Muscle of arm (tissue), 12 donors: ENCODE results near the gene JAZF1. TPM values are rescaled to one million over a fixed set of nuclear protein-coding genes. Genes with fewer than 3 reads are reported as not detected.

Experiments
- DNase-seq: peaks from one replicate; pipeline ENCODE4 v3.0.0-alpha.2; 2013
- polyA plus RNA-seq, 12 donors: library from polyadenylated mRNA; unstranded; fragments of 120-200 nt; gene quantifications; one replicate each; pipeline ENCODE4 v1.2.1, GENCODE V29; 2013; ENCODE audit not compliant: insufficient read length in 12 of 12

Gene JAZF1
- polyA plus RNA-seq, 12 donors = 21.4 to 36.4 (median 32.8) TPM; not detected in 1

GRCh38 chr7:28195910-28196620 is 15.5 kb upstream of the JAZF1 start:
- no peak for DNase-seq

DNA sequence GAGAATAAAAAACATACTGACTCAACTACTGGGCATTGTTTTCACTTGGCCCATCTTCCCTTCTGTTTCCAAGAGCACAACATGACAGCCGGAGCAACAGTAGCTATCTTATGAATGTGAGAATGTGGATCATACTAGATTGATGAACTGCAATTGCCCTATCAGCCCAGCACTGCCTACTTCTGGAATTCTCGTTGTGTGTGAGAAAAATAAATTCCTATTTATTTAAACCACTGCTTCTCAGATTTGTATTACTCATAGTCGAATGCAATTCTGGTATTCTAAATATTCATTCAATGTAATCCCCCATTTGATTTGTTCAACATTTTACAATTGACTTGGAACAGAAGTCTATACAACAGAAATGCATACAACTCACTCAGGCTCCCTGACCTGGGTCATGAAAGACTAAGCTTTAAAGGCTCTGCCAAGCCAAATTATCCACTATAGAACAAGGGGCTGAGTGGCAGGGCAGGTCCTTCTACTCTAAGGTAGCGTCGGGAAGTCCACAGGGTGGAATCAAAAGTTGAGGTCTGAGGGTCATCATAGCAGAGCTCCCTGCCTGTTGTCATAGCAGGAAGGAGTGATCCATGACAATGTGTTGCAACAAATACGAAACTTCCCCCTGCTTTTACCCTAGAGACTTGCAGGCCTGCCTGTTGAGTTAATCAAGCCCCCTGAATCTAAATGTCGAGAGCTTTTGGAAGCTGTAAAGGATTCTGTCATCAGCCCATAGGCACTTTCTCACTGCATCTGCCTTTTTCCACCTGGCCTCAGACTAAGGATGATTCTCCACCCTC is 12.4 kb upstream of the JAZF1 start:
- DNase-seq = no peak

DNA sequence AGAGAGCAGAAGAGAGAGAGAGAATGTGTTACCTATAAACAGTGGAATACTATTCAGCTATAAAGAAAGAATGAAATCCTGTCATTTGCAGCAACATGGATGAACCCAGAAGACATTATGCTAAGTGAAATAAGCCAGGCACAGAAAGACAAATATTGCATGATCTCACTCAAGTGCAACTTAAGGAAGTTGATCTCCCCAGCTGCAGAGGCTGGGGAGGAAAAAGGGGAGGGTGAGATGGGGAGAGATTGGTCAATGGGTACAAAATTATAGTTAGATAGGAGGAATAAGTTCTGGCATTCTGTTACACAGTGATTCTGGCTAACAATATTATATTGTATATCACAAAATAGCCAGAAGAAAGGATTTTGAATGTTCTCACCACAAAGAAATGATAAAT is 11.2 kb upstream of the JAZF1 start:
- no peak for DNase-seq

- no peak for DNase-seq
Observed at GRCh38 chr7:28191184-28191583, 10.6 kb upstream of the JAZF1 start.

DNA sequence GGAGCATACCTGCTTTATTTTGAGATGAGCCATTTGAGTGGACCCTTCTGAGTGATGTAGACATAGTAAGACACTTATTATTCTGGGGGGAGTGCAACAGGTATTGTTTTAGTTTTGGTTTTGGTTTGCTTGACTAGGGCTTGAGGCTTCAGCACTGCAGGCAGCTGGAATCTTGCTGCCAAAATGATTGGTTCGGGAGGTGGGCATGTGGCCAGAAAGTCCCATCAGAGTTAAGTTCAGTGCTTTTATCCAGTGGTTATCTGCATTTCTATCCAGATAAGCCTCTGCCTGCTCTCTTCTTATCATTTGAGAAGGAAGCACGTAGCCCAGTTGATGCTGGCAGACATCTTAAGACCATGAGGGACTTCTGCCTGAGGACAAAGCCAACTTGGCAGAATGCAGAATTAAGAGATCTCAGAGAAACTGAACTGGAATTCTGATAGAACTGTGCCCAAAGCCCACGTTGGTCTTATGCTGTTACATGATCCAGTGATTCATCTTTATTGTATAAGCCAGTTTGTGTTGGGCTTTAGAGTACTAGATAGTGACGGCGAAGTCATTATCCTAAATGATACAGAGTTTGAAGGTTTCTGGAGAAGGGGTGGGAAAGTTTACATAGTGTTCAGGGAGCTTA is 9.6 kb upstream of the JAZF1 start:
- DNase-seq = no peak

DNA sequence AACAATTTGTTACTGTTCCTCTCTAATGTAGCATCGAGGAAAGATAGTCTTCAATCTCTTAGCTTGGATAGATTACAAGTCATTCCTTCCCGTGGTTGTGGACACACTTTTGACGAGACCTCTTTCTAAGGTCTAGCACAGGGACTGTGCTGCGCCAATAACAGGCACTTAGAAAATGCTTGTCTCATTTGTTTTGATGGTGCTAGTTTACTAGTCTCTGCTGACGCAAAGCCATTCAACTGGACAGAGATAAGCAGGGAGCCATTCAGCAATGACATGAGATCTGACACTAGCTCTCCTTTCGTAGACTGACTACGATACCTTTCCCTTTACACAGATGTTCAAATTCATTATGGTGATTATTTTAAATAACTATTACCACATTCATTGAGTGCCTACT is 6.4 kb upstream of the JAZF1 start:
- DNase-seq = no peak

- DNase-seq = no peak
Observed at GRCh38 chr7:28183627-28184026, 3.0 kb upstream of the JAZF1 start.

- no peak for DNase-seq
Observed at GRCh38 chr7:28182071-28182471, 1.5 kb upstream of the JAZF1 start.

DNA sequence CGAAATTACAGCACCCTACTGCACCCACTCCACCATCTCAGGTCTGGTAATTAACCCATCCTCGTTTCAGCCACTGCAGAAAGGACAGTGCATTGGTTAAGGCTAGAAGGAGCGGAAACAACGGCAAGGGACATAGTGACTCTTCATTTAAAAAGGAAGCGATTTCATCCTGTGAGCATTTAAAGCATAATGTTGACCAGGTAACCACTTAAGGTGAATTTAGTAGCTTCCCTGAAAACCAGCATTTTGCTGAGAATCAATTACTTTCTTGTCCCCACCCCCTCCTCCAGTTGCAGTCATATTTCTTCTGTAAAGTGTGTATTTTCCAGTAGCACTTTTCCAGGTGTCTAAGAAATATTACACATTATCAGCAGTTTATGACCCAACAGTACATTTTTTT is 821 bp upstream of the JAZF1 start:
- no peak for DNase-seq

DNA sequence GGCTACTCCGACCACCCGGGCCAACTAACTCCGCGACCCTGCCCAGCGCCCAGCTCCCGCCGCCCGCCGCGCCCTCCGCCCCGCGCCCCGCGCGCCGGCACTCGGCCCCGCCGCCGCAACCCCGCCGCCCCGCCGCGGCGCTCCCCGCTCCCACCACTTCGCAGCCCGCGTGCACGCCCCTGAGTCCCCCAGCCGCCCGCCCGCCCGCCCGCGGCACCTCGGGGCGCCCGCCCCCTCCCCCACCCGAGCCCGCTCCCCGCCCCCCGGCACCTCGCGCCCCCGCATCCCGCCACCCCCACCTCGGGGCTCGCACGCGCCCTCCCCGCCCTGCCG is 598 bp downstream of the JAZF1 start:
- DNase-seq = no peak

DNA sequence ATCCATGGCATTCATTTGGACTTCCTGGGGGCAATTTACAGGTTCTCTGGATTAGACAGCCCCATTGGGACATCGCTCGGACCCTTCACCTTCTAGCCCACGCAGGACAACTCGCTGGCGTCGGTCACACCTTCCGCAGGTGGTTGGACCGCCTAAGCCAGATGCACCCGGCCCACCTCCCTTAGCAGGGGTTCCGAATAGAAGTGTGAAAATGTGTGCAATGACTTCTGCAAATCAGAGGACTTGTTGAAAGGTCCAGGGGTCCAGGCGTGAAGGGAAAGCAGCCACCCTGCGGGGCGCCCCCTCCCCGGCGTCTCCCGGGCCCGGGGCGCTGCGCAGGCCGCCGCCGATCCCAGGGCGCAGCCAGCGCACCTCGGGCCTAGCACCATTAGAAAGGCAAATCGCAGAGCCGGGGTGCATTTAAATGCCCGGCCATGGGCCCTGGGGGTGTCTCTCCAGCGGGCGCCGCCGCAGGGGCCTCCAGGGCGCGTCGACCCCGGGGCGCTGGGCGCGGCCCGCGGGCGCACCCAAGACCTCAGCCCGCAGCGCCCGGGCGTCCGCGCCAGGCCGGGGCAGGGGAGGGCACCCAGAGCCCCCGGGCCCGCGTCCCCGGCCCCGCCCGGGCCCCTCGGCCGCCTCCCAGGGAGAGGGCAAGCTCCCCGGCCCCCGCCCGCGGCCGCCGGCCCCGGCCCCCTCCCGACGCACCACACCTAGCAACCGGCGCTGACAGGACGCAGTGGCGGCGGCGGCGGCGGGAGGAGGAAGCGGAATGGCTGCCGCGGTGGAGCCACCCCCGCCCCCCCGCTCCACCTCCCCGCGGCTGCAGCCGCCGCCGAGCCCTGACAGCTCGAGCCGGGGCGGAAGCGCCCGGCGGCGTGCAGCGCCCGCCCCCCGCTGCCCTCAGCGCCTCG is 1.2 kb downstream of the JAZF1 start:
- no peak for DNase-seq

- DNase-seq = no peak
Observed at GRCh38 chr7:28178599-28178998, 2.0 kb downstream of the JAZF1 start.

- DNase-seq = no peak
Observed at GRCh38 chr7:28177836-28178235, 2.8 kb downstream of the JAZF1 start.

GRCh38 chr7:28176645-28177044 is 4.0 kb downstream of the JAZF1 start:
- DNase-seq = no peak

GRCh38 chr7:28176174-28176573 is 4.4 kb downstream of the JAZF1 start:
- DNase-seq = no peak

DNA sequence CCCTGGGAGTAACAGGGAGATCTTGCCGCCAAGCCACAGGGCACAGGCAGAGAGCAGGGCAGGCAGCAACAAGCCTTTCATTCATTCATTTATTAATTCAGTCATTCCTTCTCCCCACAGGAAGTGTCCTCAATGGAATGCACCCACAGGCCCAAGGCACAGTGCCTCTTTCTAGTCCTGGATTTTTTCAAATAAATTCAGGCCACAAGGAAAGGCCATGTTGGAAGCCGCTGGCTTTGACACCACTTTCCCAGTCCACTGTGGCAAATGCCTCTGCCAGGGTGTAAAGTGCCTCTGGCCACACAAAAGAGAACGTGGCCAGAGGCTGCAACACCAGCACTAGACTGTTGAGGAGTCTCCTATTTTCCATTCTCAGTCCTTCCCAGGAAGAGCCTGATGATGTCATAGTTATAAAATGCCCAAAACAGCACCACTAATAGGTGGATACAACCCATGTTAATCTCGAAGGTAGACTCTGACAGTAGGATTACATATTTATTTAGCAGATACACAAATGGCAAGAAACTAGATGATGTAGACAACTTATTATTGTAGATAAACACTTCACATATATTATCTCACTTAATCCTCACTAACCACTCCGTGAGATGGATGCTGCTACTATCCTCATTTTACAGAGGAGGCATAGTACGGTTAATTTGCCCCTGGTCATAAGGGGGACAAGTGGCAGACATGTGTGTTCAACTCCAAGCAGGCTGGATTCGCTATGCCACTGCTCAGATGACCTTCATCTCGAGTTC is 5.5 kb downstream of the JAZF1 start:
- DNase-seq = no peak

DNA sequence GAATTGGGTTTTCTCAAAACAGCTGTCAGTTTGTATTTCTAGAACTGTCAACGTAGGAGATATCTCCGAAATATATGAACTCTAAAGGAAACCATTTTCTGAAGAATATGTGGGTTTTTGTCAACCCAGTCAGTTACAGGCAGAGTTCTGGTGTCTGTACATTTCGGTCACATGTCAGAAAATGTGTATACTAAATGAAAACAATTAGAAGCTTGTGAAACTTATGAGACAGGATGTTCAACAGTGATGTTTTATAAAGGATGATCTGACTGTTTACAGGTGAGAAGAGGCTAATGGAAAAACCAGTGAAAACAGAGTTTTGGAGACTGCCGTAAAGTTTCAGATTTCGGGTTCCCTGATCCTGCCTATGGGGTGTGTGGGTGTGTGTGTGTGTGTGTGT is 6.2 kb downstream of the JAZF1 start:
- no peak for DNase-seq

GRCh38 chr7:28173531-28173930 is 7.1 kb downstream of the JAZF1 start:
- DNase-seq = no peak

DNA sequence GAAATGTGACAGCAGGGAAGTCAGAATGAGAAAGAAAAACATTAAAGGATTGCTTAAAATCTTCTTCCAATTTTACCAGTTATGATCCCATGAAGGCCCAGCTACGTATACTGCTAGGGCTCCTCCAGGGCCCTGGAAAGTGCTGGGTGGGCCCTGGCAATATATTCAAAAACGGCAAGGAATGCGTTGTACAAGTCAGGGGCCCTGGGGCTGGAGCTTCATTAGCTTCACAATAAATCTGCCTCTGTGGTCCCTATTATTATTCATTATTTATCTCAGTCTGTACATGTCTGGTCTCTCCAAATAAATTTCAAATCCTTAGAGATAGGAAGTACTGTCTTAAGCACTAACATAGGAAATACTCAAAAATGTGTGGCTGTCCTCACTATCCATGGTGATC is 7.6 kb downstream of the JAZF1 start:
- no peak for DNase-seq

DNA sequence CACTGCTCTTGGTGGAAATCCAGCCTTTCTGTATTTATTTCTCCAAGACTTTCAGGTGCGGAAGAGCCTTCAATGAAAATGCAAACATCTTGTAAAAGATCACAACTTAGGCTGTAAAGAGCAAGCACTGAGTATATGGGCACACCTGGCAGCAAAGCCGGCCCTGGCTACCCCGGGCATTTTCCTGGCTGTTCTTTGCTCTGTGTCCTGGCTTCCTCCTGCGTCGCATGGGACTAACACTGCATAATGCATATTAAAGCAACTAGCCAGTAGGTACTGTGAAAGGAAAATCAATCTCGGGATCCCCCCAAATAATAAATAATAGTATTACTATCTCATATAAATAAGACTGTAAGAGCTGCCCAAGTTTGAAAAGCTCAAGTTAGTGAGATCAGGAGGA is 9.9 kb downstream of the JAZF1 start:
- no peak for DNase-seq

- no peak for DNase-seq
Observed at GRCh38 chr7:28169230-28169629, 11.4 kb downstream of the JAZF1 start.
